Mucosa of stomach (tissue), 1 donor: Measurements from ENCODE around the gene OR51V1.
"Not testable (repeated sequence)": the region's sequence is repeated elsewhere in the genome, so short reads cannot be mapped to it uniquely, and the experiment has no call there.

Source experiments
- H3K27me3 ChIP-seq: one replicate; pipeline ENCODE4 v1.7.0; 2013; ENCODE audit warnings: mild to moderate bottlenecking, low read length; ENCODE audit not compliant: control insufficient read depth, insufficient read depth
- H3K36me3 ChIP-seq: one replicate; pipeline ENCODE4 v1.7.0; 2013; ENCODE audit warnings: low read length; ENCODE audit not compliant: control insufficient read depth, insufficient read depth
- H3K4me1 ChIP-seq: one replicate; pipeline ENCODE4 v1.7.0; 2013; ENCODE audit warnings: mild to moderate bottlenecking, low read length; ENCODE audit not compliant: control insufficient read depth, insufficient read depth
- H3K4me3 ChIP-seq: one replicate; pipeline ENCODE4 v1.7.0; 2013; ENCODE audit warnings: low read length
- H3K9ac ChIP-seq: one replicate; pipeline ENCODE4 v1.7.0; 2013; ENCODE audit warnings: mild to moderate bottlenecking, low read length, moderate library complexity
- H3K9me3 ChIP-seq: one replicate; pipeline ENCODE4 v1.7.0; 2013; ENCODE audit warnings: mild to moderate bottlenecking, low read length, moderate library complexity; ENCODE audit not compliant: control insufficient read depth
- donor health status: Pancreatic carcinoma.

OR51V1 gene

GRCh38 chr11:5196731-5197130 lies 3.8 kb downstream of the OR51V1 start:
- Histone ChIP-seq H3K36me3 (no peaks in the 10 kb centered on the region), H3K4me3 (no peak overlapping the region), H3K27me3 (no peaks in the 10 kb centered on the region), H3K4me1 (no peaks in the 10 kb centered on the region), H3K9ac (no peak overlapping the region), H3K9me3 (no peaks in the 10 kb centered on the region)

- H3K4me3 ChIP-seq = no peak overlapping the region
Observed at GRCh38 chr11:5196067-5196466, 4.4 kb downstream of the OR51V1 start.

DNA sequence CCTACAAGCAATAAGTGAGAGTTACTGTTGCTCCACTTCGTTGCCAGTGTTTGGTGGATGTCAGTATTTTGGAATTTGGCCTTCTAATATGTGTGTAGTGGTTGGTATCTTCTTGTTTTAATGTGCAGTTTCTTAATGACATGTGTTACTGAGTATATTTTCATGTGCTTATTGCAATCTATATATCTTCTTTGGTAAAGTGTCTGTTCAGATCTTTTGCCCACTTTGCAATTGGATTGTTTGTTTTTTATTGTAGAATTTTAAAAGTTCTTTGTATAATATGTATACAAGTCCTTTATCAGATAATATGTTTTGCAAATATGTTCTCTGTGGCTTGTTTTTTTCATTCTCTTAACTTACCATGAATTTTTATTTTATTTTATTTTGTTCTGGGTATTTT lies 7.7 kb downstream of the OR51V1 start:
- no peak overlapping the region for H3K4me3 ChIP-seq
- no peak overlapping the region for H3K9ac ChIP-seq
- H3K36me3 ChIP-seq = no peaks in the 10 kb centered on the region
- no peaks in the 10 kb centered on the region for H3K27me3 ChIP-seq
- no peaks in the 10 kb centered on the region for H3K9me3 ChIP-seq
- no peaks in the 10 kb centered on the region for H3K4me1 ChIP-seq

More at GRCh38 chr11:5196067-5196466, 4.4 kb downstream of the OR51V1 start:
- Histone ChIP-seq H3K27me3 (no peaks in the 10 kb centered on the region), H3K9me3 (no peaks in the 10 kb centered on the region), H3K36me3 (no peaks in the 10 kb centered on the region), H3K9ac (no peak overlapping the region), H3K4me1 (no peaks in the 10 kb centered on the region)

GRCh38 chr11:5188201-5188600 lies 12.3 kb downstream of the OR51V1 start:
- Histone ChIP-seq H3K9me3 (no peaks in the 10 kb centered on the region), H3K9ac (no peak overlapping the region), H3K27me3 (no peaks in the 10 kb centered on the region), H3K4me3 (no peak overlapping the region), H3K4me1 (no peaks in the 10 kb centered on the region), H3K36me3 (no peaks in the 10 kb centered on the region)

DNA sequence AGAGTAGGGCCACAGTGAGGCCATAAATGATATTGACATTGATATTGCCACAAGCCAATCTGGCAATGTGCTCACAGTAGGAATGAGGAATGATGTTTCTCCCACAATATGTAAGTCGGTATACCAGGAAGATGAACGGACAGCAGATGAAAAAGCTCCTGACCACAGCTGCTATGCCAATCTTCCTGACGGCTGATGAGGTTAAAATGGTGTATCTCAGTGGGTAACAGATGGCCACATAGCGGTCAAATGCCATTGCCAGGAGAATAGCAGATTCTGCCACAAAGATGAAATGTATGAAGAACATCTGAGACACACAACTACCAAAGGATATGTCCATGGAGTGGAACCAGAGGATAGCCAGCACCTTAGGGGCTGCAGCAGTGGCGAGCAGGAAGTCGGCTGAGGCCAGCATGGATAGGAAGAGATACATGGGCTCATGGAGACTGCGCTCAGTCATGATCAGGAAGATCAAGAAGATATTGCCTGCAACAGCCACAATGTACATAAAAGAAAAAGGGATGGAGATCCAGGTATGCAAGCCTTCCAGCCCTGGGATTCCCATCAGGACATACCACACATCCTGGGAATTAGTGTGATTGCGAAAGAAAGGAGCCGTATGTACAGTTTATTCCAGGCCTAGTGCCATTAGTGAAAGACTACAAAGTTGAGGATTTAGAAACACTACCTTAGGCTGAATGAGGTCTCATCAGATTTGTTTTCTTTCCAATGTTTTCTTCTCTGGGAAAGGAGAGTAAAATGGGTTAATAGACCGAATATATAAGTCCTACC lies 22.2 kb downstream of the OR51V1 start:
- H3K9ac ChIP-seq = no peak overlapping the region
- H3K9me3 ChIP-seq = no peaks in the 10 kb centered on the region
- H3K27me3 ChIP-seq = no peaks in the 10 kb centered on the region
- no peaks in the 10 kb centered on the region for H3K4me1 ChIP-seq
- no peaks in the 10 kb centered on the region for H3K36me3 ChIP-seq
- H3K4me3 ChIP-seq = no peak overlapping the region

DNA sequence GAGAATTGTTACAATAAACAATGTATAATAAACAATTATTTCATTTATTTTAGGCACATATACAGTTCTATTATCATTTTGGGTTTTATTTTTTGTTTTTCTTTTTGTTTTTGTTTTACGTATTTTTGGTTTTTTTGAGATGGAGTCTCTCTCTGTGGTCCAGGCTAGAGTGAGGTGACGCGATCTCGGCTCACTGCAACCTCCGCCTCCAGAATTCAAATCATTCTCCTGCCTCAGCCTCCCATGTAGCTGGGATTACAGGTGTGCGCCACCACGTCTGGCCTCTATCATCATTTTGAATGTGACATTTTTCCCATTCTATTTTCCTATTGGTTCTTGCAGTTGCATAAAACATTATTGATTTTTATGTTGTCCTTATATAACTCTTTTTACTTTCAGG lies 25.5 kb downstream of the OR51V1 start:
- H3K27me3 ChIP-seq = no peaks in the 10 kb centered on the region
- no peak overlapping the region for H3K9ac ChIP-seq
- no peaks in the 10 kb centered on the region for H3K36me3 ChIP-seq
- H3K4me3 ChIP-seq = no peak overlapping the region
- no peaks in the 10 kb centered on the region for H3K9me3 ChIP-seq
- H3K4me1 ChIP-seq = no peaks in the 10 kb centered on the region

DNA sequence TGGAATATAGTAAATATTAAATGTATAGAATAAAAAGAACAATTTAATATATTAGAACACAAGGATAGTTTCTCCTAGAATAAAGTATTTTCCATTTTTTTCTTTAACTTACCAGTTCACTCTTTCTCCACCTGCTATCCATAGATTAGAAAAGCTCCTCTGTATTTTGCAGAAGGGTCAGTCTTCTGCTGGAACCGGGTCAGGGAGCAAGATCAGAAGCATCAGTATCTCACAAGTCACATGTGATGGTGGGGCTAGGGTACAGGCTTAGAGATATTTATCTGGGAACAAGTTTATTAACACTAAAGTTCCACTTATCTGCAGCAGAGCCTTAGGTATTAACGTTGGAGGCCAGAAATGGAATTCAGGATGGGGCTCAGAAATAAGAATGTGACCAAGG lies 28.6 kb downstream of the OR51V1 start:
- no peak overlapping the region for H3K9ac ChIP-seq

DNA sequence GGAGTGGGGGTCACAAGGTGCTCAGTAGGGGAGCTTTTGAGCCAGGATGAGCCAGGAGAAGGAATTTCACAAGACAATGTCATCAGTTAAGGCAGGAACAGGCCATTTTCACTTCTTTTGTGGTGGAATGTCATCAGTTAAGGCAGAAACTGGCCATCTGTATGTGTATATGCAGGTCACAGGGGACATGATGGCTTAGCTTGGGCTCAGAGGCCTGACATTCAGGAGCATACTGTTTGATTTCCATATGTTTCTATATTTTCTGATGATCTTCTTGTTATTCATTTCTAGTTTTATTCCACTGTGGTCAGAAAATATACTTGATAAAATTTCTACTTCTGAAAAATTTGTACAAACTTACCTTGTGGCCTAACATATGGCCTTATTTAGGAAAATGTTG lies 34.6 kb downstream of the OR51V1 start:
- H3K27me3 ChIP-seq, H3K4me1 ChIP-seq, H3K36me3 ChIP-seq, H3K4me3 ChIP-seq, H3K9ac ChIP-seq, H3K9me3 ChIP-seq: not testable (repeated sequence)

More for the DNA sequence above, 28.6 kb downstream of the OR51V1 start:
- Histone ChIP-seq H3K9me3 (no peaks in the 10 kb centered on the region), H3K4me3 (no peak overlapping the region), H3K27me3 (no peaks in the 10 kb centered on the region), H3K36me3 (no peaks in the 10 kb centered on the region), H3K4me1 (no peaks in the 10 kb centered on the region)

GRCh38 chr11:5164807-5165206 lies 35.7 kb downstream of the OR51V1 start:
- H3K4me3 ChIP-seq, H3K36me3 ChIP-seq, H3K9me3 ChIP-seq, H3K4me1 ChIP-seq, H3K9ac ChIP-seq, H3K27me3 ChIP-seq: not testable (repeated sequence)

- H3K9me3 ChIP-seq, H3K27me3 ChIP-seq, H3K4me3 ChIP-seq, H3K4me1 ChIP-seq, H3K9ac ChIP-seq, H3K36me3 ChIP-seq: not testable (repeated sequence)
Observed at GRCh38 chr11:5161045-5161444, 39.4 kb downstream of the OR51V1 start.

GRCh38 chr11:5160217-5160616 lies 40.3 kb downstream of the OR51V1 start:
- H3K27me3 ChIP-seq, H3K9me3 ChIP-seq, H3K36me3 ChIP-seq, H3K4me3 ChIP-seq, H3K9ac ChIP-seq, H3K4me1 ChIP-seq: not testable (repeated sequence)

DNA sequence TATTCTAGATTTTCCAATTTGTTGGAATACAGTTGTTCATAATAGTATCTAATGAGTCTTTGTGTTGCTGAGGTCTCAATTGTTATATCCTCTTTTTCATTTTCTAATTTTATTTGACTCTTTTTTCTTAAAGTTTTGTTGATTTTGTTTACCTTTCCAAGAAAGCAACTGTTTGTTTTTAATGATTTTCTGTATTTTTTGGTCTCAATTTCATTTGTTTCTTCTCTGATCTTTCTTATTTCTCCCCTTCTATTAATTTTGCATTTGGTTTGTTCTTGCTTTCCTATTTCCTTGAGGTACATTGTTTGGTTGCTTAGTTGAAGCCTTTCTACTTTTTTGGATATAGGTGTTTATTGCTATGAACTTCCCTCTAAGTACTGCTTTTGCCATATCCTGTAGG lies 40.7 kb downstream of the OR51V1 start:
- Histone ChIP-seq H3K4me3 (no peak overlapping the region), H3K9me3 (no peaks in the 10 kb centered on the region), H3K9ac (no peak overlapping the region), H3K4me1 (no peaks in the 10 kb centered on the region), H3K36me3 (no peaks in the 10 kb centered on the region), H3K27me3 (no peaks in the 10 kb centered on the region)

DNA sequence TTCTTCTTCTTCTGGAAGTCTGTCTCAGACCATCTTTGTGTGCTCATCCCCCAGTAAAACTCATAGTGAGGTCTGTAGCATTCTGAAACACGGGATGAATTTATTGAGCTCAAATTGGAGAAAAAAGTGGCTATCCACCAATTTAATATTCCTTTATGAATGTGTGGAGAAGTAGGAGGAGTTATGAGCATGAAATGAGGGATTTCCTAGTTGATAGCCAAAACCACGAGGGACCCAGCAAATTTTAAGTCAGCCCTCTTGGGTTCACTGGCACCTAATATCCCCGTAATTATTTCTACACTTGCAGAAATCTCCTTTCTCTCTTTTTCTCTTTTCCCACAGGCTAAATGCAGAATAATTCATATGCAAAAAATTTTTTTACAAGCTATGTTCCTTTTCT lies 45.8 kb downstream of the OR51V1 start, which contains the start of gene OR52A1:
Gene OR52A1, minus strand, starts transcription at position 101 of the 400 bp plus-strand sequence. CDS start 2,388 bp downstream, outside the sequence.
- Histone ChIP-seq H3K9me3 (no peaks in the 10 kb centered on the region), H3K9ac (no peak within 1 kb of the TSS), H3K36me3 (no peaks in the 10 kb centered on the region), H3K4me1 (no peaks in the 10 kb centered on the region), H3K4me3 (no peak within 1 kb of the TSS), H3K27me3 (no peaks in the 10 kb centered on the region)
